ENCODE measurements around the gene MYPN.
"Not testable (repeated sequence)": the region's sequence is repeated elsewhere in the genome, so short reads cannot be mapped to it uniquely, and the experiment has no call there.

The MYPN gene, protein sequence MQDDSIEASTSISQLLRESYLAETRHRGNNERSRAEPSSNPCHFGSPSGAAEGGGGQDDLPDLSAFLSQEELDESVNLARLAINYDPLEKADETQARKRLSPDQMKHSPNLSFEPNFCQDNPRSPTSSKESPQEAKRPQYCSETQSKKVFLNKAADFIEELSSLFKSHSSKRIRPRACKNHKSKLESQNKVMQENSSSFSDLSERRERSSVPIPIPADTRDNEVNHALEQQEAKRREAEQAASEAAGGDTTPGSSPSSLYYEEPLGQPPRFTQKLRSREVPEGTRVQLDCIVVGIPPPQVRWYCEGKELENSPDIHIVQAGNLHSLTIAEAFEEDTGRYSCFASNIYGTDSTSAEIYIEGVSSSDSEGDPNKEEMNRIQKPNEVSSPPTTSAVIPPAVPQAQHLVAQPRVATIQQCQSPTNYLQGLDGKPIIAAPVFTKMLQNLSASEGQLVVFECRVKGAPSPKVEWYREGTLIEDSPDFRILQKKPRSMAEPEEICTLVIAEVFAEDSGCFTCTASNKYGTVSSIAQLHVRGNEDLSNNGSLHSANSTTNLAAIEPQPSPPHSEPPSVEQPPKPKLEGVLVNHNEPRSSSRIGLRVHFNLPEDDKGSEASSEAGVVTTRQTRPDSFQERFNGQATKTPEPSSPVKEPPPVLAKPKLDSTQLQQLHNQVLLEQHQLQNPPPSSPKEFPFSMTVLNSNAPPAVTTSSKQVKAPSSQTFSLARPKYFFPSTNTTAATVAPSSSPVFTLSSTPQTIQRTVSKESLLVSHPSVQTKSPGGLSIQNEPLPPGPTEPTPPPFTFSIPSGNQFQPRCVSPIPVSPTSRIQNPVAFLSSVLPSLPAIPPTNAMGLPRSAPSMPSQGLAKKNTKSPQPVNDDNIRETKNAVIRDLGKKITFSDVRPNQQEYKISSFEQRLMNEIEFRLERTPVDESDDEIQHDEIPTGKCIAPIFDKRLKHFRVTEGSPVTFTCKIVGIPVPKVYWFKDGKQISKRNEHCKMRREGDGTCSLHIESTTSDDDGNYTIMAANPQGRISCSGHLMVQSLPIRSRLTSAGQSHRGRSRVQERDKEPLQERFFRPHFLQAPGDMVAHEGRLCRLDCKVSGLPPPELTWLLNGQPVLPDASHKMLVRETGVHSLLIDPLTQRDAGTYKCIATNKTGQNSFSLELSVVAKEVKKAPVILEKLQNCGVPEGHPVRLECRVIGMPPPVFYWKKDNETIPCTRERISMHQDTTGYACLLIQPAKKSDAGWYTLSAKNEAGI (N-terminal part only)

DNA sequence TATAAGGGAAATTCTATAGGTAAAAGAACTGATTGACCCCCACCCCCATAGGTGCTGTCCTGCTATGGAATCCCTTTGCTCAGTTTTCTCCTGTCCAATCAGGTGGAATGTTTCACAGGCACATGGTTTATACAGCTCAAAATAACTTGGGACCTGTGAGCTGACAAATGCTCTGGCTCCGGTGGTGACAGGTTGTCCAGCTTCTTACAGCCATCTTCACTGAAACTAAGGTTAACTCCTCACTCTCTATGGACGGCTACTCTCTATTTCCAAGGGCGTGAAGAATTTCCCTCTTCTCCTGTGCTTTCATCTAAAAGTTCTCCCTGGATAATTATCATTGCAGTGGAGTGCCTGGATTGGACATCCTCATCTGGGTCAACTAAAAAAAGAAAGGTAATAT is at the start of gene MYPN:
MYPN (plus strand) TSS at position 158 of the 400 bp plus-strand sequence. CDS start 11,951 bp downstream, outside the sequence.
- no peak for DNase-seq (ENCODE audit: low read depth in 2 of 2)

DNA sequence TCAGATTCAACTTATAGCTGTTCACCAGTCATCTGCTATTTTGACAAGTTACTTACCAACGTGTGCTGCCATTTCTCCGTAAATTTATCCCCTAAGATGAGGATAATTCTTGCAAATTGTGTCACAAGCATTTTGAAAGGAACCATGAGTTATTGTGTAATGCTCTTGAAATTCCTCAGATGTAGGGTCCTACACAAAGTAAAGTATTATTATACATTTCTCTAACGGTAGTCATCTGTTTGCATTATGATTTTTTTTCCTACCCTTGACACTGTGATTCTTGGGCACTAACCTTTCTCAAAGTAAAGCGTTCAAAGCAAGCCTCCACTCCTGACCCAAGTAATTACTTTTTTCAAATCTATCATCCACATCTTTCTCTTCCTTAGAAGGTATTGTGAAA is 42.3 kb upstream of the MYPN start:
- DNase-seq (ENCODE audit: low read depth in 2 of 2): no peak

DNA sequence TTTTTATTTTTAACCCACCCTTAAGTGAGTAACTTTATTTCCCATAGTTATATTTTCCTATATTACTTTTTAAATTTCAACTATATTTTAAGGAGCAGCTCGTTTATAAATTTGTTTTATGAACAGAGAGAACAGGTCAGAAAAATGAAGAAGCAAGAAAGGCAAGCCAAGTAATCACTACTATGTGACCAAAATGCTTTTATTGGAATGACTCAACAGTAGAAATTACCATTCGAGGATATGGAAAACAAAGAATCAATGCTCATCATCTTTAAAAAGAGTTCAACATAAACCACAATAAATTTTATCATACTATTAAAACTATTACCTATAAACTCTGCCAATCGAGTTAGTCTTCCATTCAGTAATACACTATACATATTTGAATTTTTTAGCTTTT is 41.8 kb upstream of the MYPN start:
- DNase-seq (ENCODE audit: low read depth in 2 of 2): no peak

DNA sequence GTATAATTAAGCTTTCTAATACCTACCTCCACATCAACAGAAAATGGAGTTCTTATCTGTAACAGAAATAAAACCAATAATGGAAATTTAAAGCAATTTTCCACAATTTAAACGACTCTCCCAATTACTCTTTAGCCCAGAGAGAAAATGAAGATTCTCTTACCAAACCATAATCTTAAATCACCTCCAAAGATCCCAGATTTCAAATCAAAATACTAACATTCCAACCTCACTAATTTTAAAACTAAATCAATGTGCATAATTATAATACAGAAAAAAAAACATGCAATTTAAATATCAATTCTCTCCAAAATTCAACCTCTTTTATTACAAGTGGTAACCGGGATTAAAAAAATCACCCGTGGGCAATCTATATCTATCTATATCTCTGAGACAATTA is 35.7 kb upstream of the MYPN start:
- no peak for DNase-seq (ENCODE audit: low read depth in 2 of 2)

DNA sequence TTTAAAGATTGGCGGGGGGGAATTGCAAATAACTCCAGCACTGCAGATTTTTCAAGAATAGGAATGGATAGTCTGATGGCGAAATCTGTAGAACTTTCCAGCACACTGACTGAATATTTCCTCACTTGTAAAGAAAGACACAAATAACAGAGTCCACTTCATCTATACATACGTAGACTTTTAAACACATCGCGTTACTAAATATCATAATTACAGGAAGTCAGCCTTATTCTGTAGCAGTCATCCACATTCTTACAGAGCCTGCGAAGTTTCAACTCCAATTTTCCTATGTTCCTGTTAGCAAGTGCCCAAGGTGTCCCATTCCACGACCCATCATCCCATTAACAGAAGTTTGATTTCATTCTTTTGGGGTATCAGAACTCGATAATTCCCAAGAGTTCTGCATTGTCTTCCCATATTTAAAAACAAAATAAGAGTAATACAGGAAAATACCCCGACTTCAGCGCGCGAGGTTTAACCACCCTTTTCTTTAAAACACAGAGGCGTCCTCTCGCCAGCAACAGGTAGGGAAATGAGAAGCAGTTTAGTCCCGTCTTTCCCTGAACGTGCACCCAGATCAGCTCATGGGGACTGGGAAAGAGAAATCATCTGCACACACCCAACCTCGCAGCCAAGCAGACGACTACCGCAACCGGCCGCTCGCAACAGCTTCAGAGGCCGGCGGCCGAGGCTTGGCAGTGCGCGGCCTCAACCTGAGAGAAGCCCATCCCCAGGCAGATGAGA is 35.1 kb upstream of the MYPN start:
- no peak for DNase-seq (ENCODE audit: low read depth in 2 of 2)

DNA sequence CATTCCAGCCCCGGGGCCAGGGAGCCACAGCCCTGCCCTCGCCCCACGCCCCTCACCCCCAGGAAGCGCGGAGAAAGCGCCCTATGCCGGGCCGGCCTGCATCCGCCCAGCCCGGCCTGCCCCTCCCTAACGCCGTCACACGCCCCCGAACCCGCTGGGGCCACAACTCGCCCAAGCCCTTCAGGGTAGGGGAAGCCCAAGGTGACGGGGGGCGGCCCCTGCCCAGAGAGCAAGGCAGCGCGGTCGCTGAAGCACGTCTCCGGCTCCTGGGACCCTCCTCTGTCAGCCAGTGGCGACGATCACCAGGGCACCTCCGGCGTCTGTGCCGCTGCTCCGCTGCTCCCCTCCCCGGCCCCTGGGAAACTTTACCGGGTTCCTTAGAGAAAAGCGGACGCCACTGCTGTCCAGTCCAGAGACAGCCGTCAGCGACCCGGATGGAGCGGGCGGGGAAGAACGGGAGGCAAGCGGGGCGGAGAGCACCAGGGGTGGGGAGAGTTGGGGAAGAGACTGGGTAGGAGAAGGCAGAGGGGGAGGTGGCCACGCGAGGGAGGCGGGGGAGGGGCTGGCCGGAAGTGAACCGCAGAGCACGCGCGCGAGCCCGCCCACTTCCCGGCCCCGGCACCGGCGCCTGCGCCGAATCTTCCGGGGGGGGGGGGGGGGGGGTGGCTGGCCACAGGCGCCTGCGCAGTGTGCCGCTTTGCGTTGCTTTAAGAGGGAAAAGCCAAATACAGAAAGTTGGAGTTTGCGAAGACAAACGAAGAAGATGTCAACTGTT is 34.3 kb upstream of the MYPN start, which contains the start of gene HERC4:
HERC4 (minus strand) TSS at position 509 of the 775 bp plus-strand sequence. CDS start 2,175 bp downstream, outside the sequence.
- peak; percentile 82 to 85 for DNase-seq (ENCODE audit: low read depth in 2 of 2)

DNA sequence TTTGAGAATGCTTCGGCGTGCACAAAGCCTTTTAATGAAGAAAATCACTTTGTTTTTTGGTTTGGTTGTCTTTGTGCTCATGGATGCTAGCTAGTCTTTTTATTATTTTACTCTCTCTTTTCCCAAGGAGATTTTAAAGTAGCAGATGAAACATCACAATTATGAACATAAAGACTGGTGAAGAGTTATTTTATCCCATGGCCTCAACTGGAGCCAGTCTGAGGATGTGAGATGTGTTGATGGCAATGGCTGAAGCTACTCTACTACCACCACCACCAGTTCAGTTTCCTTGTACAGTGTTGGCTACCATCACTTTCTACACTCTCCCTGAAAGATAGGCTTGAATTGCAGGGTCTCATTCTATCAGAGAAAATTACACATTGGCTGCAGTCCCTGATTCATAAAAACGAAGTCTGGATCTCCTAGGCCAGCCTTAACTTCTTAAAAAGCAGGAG is 33.7 kb upstream of the MYPN start:
- no peak for DNase-seq (ENCODE audit: low read depth in 2 of 2)

DNA sequence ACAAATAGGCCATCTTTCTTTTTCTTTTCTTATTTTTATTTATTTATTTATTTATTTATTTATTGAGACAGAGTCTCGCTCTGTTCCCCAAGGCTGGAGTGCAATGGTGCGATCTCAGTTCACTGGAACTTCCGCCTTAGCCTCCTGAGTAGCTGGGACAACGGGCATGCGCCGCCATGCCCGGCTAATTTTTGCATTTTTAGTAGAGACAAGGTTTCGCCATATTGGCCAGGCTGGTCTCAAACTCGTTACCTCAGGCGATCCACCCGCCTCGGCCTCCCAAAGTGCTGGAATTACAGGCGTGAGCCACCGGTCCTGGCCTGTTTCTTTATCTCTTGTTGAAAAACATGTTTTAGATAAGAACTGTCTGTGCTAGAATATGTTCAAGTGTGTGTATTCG is 33.2 kb upstream of the MYPN start:
- not testable (repeated sequence) for DNase-seq (ENCODE audit: low read depth in 2 of 2)

DNA sequence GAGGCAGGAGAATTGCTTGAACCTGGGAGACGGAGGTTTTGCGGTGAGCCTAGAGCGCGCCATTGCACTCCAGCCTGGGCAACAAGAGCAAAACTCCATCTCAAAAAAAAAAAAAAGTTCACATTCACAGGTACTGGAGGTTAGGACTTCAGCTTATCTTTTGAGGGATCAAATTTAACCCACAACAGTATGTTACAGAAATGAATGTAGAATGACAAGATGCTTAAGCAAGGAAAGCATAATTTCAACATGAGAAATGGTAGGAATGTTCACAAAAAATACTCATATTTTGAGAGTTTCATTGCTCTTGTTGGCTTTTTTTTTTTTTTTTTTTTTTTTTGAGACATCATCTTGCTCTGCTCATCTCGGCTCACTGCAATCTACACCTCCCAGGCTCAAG is 32.3 kb upstream of the MYPN start:
- DNase-seq (ENCODE audit: low read depth in 2 of 2): no peak

DNA sequence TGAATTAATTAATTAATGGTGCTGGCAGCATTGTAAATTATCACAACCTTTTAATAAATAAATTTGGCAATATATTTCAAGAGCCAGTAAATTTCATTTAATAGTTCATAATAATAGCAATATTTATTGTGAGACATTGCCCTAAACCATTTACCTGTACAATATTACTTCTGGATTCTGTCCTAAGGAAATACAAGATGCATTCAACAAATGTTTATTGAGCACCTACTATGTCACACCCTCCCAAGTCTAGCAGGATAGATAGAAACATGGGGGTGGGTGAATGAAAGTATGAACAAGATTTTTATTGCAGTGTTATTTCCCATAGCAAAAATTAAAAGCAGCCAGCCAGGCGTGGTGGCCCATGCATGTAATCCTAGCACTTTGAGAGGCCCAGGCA is 29.9 kb upstream of the MYPN start:
- no peak for DNase-seq (ENCODE audit: low read depth in 2 of 2)

DNA sequence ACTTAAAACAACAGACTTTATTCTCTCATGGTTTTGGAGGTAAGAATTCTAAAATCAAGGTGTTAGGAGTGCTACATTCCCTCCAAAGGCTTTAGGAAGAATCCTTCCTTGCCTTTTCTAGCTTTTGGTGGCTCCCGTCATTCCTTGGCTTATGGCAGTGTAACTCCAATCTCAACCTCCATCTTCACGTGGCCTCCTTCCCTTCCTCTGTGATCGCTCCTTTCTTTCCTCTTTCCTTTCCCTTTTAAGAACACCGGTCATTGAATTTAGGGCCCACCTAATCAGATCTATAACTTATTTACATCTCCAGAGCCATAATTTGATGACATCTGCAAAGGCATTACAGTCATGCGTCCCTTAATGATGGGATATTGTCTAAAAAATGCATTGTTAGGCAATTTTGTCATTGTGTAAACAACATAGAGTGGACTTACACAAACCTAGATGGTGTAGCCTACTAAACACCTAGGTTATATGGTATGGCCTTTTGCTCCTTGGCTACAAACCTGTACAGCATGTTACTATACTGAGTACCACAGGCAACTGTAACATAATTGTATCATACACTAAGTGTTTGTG is 28.3 kb upstream of the MYPN start:
- DNase-seq (ENCODE audit: low read depth in 2 of 2): no peak

DNA sequence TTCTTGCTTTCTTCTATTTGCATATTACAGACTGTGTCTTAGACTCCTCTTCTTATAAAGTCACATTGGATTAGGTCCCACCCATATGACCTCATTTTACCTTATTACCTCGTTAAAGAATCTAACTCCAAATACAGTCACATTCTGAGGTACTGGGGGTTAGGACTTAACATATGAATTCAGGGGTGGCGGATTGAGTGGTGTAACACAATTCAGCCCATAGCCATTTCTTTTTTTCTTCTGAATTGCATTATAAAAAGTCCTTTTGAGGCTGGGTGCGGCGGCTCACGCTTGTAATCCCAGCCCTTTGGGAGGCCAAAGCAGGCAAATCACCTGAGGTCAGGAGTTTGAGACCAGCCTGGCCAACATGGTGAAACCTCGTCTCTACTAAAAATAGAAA is 27.4 kb upstream of the MYPN start:
- DNase-seq (ENCODE audit: low read depth in 2 of 2): no peak

DNA sequence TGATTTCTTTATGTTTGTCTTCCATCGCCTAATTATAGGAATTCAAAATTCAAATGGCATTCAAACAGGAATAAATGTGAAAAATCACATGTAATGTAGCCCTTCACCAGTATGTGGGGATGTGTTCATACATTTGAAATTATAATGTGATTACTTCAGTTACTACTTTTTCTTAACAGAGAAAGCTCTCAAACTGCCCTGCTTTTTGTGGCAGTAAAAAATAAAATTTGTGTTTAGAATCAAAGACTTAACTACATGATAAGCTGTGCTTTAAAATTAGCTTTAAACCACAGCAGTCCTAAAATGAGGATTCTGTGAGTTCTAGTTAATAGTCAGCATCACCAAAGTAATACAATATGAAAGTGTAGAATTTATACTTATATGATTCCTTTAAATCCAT is 26.4 kb upstream of the MYPN start:
- no peak for DNase-seq (ENCODE audit: low read depth in 2 of 2)

DNA sequence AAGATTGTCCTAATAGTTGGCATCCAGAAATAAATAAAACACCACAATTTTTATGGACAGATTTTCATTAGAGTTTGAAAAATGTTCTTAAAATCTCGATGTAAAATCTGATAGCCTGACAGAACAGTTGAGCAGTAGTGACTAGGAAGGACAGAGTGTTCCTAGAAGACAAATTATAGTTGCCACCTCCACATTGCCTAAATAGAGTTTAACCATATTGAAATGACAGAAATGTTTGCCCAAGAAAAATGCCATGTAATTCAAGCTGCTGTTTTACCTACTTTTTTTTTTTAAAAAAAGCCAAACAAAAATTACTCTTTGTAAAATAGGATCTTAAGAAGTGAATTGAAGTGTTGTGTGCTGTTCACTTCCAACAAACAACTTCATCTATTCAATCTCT is 25.3 kb upstream of the MYPN start:
- no peak for DNase-seq (ENCODE audit: low read depth in 2 of 2)

DNA sequence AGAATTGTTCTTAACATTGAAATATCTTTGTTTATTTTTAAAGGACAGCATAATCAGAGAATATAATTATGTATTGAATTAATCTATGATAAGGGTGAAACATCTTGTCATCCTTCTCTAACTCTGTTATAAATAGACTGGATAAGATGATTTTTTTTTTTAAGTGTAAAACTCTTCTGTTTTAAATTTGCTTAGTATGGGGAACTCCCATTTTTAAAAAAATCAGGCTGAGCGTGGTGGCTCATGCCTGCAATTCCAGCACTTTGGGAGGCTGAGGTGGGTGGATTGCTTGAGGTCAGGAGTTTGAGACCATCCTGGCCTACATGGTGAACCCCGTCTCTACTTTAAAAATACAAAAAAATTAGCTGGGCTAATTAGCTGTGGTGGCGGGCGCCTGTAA is 24.8 kb upstream of the MYPN start:
- no peak for DNase-seq (ENCODE audit: low read depth in 2 of 2)

DNA sequence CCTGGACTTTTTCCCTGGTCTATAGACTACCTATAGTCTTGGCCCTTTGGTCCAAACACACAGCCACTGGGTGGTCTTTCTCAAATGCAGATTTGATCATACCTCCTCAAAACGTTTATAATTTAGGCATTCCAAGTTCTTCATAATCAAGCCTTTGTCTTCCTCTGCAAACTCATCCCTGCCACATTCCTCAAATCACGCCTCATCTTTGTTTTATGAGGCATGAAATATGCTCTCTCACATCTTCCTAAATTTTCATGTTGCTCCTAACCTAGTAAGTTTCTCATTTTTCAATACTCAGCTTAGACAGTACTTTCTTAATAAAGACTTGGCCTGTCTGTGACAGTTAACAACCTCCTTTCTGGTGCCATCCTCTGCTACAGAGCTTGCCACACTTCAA is 23.3 kb upstream of the MYPN start:
- DNase-seq (ENCODE audit: low read depth in 2 of 2): no peak

DNA sequence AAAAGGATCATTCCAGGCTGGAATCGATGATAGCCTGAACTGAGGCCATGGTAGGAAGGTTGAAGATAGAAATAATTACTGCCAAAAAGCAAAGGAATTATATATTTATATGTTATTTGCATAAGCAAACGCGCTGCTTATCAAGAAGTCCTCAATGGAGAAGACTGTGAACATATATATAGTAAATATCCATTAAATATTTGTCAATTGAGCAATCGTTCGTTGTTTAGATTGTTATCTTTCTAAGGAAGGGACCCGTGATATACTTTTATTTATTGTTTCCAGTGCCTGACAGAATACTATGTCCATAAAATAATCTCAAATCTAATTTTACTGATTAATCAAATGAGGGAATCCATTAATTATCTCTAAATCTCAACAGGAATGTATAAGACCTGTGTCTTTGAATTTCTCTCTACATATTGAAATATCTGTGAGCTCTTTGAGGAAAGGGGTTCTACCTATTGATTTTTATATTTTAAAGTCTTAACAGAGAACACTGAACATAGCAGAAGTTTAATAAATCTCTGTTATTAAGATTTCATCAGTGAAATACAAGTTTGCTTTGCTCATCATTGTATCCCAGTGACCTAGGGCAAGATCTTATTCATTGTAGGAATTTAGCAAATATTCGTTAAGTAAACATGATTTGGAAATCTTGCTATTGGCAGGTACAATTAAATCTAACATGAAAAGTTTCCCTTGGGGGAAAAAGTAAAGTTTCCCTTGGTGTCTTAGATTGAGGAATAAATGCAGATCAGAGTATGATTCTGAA is 22.2 kb upstream of the MYPN start:
- DNase-seq (ENCODE audit: low read depth in 2 of 2): no peak

DNA sequence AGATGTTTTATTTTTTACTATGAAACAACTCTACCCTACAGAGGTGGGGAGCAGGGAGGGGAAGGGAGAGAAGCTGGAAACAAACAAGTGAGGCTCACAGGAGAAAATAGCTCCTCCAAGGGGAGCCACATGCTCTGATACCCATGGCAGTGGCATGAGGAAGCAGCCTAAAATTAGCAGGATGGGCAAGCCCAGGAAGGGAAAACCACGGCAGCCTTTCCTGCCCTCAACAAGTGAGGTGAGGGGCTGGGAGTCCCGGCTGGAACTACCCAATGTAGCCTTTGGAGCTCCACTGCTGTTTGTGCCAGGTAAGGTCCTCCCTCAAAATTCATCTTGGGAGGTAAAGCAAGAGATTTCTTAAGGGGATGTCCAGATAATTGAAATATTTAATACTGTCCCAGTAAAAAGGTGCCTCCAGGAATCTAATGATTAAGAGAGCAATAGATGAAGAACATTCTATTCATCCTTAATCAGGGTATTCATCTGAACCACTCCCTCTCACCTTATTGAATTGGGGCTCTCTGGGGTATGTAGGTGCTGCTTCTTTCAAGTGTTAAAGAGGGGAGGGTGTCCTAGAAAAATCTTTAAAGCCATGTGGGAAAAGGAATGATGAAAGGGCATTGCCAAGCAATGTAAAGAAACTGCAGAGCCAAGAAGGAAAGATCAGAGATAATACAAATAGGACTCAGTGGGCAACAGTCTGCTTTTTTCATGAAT is 21.4 kb upstream of the MYPN start:
- no peak for DNase-seq (ENCODE audit: low read depth in 2 of 2)

DNA sequence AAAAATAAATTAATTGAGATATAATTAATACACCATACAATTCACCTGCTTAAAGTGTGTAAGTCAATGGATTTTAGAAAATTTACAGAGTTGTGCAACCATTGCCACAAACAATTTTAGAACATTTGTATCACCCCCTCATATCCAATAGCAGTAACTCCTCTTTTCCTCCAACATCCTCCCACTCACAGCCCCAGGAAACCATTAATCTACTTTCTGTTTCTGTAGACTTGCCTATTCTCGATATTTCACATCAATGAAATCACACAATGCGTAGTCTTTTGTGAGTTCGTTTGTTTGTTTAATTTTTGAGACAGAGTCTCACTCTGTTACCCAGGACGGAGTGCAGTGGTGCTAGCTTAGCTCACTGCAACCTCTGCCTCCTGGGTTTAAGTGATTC is 20.5 kb upstream of the MYPN start:
- DNase-seq (ENCODE audit: low read depth in 2 of 2): no peak
